HG03103 (cell line): ENCODE measurements around the gene AK8.

Experiments used
- ATAC-seq: cut with Tn5 transposase; IDR thresholded peaks from one replicate; pipeline ENCODE4 v1.9.1; 2021; ENCODE audit warnings: low read depth; ENCODE audit not compliant: unreplicated experiment

Gene AK8

DNA sequence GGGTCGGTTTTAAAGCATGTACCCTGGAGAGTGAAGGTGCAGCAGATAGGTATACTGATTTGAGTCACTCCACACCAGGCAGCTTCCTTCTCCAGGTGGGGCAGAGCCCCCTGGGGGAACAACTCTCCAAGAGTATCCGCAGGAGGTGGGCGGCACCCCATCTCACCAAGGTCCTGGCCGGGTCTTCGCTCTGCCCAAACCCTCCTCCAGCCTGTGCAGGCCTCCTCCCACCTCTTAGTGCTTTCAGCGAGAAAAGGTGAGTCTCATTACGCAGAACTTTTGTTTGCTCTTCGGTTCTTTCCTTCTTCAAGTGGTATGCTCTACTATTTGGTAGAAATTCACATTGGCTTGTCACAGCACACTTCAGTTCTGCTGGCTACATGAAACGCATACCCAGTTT lies 14.3 kb upstream of the AK8 start:
- ATAC-seq = no peak

DNA sequence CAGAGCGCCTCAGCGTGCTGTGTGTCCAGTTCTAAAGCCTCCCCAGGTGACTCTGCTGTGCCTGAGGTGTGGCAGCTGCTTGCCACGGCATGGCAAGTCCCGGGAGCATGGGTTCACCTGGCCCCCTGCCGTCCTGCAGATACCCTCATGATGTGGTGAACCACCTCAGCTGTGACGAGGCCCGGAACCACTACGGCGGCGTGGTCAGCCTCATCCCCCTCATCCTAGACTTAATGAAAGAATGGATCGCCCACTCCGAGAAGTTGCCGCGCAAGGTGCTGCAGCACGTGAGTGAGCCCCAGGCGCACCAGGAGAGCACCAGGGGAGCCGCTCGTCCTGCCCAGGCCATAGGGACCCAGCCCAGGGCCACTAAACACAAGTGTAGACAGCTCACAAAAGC lies 10.1 kb upstream of the AK8 start:
- ATAC-seq = no peak

DNA sequence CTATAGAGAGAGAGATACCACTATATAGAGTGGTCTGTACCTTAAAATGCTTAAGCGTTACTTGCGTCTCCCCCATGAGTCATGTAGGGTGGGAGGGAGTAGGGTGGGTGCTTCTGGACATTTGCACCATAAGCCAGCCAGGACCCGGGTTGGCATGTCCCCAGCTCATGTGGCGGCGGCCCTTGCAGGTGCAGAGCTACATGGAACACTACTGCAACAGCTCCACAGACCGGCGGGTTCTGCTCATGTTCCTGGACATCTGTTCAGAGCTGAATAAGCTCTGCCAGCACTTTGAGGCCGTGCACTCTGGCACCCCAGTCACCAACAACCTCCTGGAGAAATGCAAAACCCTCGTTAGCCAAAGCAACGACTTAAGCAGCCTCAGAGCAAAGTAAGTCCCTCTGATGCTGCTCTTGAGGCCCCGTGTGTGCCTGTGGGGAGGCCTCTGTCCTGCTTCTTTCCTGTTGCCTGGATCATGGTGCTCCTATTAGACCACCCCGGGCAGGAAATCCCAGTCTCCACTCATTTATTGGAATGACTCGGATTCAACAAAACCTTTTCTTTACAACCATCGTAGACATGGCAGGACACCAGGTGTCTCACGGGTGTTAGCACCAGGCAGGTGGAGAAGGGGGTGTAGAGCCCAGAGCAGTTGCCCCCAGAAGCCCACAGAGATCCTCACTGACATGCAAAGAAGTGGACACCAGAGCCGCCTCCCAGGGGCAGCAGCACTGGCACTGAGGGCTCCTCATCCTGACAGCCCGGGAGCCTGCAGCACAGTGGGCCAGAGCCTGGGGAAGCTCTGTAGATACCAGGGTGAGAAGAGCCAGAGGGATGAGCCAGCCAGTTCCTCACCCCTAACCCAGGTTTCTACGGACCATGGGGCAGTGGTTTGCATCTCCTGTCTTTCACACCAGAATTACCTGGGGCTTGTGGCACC lies 9.4 kb upstream of the AK8 start:
- ATAC-seq = no peak

DNA sequence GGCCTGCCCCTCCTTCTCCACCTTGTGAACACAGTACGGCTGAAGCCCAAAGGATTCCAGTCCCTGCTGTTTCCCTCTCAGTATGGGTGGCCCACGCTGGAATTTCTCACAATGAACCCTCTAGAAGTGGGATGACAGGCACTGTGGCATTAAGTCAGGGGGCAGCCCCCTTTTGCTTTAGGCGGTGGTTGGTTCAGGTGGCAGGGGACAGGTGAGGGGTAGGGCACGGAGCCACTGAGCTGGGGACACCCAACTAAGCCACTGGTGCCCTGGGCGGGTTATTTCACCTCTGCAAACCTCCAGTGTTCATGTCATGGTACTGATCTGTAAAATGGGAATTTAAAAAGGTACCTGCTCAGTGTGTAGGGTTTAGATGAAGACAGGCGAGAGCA lies 8.2 kb upstream of the AK8 start:
- no peak for ATAC-seq

DNA sequence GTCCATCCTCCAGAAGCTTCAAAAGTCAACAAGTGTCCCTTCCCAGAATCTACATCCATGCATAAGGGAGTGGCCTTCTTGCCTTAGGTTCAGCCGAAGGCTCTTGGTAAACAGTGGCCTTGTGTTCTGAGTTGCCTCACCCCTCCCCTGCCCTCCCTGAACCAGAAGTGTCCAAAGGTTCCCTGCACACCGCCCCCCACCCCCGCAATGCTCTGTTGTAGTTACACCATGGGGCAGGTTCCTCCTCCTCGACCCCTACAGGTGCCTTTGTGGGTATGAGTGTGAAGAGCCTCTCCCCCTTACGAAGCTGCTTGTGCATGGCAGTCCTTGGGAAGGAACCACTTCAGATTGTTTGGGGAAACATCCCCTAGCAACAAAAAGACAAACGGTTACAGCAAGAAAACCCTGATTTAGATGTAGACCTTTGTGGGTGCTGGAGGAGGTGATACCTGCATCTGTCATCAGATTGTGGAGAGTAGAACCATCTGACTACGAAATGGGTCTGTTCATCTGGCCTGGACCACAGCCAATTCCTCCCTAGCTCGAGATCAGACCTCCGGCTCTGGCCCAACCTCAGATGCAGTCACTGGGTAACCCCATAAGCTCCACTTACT lies 7.7 kb upstream of the AK8 start:
- no peak for ATAC-seq

DNA sequence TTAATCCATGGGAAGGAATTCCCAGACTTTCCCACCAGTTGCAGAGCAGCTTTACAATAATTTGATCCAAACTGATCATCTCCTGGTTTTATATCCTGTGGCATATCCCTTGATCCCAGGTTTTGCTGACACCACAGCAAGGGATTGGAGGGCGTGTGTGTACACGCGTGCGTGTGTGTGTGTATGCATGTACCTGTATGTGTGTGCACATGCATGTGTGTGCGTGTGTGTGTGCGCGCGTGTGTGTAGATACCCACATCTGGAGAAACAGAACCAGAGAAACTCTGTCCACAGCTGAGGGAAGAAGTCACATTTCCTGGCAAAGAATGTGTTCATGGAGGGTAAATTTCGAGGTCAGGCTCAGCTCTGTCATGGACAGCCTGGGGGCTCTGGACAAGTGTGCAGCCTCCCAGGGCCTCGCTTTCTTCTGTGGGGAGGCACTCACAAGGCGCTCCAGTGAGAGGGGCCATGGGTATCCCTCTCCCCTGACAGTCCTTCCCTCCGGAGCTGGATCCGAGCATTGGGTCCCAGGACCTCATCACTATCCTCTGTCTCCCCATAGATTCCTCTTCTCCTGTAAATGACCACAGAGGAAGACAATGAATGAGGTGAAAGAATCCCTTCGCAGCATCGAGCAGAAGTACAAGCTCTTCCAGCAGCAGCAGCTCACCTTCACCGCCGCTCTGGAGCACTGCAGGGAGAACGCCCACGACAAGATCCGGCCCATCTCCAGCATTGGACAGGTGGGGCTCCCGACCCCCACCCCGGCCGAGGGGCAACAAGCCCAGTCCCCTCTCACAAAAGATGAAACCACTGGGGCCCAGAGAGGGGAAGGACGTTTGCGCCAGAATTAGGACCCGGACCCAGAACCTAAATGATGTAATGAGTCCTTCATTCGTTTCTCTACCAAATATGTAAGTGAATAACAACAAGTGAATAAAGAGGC lies 5.5 kb upstream of the AK8 start:
- no peak for ATAC-seq

DNA sequence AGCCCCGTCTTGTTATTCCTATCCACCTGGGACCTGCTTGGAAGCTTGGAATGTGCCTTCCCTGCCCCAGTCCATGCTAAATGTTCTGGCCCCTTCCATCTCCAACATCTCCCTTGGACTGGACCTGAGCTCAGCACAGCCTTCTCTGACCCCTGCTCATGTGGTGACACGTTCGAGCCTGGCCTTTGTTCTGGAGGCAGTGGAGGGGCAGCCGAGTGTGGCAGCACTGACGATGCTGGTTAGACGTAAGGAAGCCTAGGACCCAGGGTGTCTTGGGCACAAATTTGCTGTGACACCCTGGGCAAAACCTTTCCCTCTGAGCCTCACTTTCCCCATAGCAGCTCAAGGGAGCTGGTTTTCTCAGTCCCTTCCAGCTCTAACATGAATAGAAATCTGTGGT lies 4.5 kb upstream of the AK8 start:
- ATAC-seq = no peak

DNA sequence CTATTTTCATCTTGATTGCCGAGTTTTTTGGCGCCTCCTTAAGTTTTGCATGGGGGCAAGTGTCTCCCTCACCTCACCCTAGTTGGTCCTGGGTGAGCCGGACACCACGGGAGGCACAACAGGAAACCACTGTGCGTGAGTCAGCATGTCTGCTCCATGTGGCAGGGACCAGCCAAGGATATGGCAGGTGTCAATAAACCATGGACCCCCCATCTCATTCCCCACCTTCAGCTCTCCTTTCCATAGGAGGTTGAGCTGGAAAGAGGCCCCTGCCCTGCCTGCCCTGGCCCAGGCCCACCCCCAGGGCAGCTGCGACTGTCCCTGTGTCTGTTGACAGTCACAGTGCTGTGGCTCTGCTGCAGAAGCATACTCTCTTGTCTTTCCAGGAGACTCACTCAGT lies 3.7 kb upstream of the AK8 start:
- no peak for ATAC-seq

DNA sequence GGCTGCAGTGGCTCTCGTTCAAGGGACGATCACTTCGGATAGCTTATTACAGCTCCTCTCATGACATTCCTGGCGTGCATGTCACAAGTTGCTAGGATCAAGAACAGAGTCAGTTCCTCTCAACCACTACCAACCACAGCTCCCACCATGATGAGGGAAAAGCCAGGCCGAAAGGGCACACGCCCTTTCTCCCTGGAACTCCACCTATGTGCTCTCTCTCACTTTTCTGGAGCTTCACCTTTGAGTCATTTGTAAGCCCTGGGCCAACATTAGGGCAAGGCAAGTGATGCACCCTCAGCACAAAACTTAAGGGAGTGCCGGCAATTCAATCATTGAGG lies 2.2 kb upstream of the AK8 start:
- no peak for ATAC-seq

DNA sequence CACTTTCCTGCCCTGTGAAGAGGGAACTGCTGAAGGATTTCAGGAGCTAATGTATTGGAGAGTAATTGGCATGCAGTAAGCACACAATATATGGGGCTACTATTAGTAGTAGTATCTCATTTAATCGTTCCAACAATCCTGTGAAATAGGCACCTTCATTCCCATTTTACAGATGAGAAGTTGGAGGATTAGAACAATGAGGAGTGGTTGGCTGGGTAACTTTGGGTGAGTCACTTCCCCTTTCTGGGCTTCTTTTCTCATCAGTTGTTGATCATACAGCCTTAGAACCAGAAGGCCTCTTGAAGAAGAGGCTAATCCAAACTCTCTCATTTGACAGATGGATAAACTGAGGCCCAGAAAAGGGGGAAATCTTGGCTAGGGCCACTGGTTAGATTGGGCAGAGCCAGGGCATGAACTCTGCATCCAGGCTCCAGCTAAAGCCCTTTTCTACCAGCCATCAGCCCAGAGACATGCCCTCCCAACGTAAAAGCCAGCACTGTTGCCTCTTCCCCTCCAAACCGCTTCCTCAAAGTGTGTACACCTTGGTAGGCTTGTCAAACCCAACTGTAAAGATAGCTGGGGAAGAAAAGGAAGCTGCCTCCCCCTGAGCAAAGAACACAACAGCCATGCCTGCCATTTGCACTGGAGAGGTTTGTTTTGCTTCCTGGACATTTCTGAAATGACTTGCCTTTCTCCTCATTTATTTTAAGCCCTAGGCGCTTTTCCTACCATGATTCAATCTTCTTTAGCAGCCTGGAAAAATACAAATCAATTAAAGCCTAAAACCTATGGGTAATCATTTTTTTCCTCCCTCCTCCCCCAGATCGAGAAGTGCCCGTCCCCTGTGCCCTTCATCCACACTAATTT lies 1.6 kb upstream of the AK8 start:
- ATAC-seq = no peak

DNA sequence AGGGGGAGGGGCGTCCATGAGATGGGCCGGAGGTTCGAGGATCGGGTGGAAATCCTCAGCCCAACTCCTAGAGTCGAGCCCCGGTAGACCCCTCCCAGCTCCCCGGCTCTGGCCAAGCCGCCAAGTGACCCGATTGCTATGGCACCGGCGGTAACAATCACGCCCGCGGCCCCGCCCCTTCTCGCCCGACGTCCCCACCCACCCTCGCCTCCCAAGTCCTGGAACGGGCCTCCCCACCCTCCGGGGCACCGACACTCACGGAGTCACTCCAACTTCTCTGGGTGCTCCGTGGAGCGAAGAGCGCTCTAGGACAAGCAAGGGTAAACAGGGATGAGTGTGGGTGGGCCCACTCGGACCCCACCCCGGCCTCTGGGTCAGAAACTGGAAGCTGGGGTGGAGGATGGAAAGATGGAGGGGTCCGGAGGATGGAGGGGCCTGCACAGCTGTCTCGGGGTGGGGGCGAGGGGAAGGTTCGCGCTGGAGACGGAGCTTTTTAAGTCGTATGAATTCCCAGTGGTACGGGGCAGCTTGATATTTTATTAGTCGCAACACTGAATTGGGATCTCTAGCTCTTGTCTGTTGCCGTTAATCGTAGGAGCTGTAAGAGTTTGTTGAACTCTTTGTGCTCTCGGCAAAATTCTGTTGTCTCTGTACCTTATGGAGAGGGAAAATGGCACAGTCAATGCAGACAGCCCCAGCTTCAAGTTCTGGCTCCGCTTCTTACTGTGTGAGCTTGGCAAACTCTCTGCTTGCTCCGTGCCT lies 792 bp upstream of the AK8 start, which contains the start of gene SPACA9:
SPACA9 (plus strand) TSS at position 204 of the 762 bp plus-strand sequence. CDS start 5,050 bp downstream, outside the sequence.
- ATAC-seq = no peak

DNA sequence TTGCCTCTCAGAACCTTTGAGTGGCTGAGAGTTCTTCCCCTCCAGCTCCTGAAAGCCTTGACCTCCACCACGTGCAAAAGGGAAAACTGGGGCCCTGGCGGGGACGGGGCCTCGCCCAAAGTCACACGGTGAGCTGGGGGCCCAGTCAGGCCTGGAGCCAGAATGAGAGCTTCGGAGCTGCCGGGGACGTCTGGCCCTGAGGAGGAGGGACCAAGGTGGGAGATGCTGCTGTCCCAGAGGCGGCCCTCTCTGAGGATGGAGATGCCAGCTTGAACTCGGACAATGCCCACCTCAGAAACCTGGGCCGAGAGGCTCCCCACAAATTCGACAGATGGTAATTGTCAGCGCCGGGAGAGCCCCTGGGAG lies 643 bp downstream of the AK8 start:
- no peak for ATAC-seq

DNA sequence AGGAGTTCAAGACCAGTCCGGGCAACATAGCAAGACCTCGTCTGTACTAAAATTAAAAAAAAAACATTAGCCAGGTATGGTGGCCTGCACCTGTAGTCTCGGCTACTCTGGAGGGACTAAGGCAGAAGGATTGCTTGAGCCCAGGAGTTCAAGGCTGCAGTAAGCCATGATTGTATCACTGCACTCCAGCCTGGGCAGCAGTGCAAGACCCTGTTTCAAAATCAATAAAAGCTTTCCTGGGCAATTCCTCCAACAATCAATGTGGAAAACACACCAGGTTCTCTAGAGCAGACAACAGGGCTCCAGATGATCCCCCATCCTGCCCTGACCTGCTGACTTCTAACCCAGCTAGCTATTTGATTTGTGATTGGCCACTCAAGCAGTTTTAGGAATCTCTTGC lies 1.2 kb downstream of the AK8 start:
- ATAC-seq = no peak

DNA sequence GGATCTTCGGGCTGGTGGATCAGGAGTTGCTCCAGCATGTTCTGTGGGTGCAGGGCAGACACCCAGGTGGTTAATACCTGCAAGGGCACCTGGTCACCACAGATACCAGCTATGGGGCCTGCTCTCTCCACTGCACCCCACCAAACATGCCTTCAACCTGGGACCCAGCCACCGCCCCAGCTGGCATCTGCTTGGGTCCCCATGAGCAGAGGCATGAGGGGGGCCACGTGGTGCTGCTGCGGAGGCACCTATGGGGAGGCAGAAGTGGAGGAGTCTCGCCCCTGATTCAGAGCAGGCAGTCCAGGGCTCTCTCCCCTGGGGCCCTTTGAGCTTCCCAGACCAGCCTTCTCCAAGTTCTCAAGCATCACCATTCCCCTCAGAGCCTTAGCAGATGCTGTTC lies 2.9 kb downstream of the AK8 start:
- no peak for ATAC-seq

DNA sequence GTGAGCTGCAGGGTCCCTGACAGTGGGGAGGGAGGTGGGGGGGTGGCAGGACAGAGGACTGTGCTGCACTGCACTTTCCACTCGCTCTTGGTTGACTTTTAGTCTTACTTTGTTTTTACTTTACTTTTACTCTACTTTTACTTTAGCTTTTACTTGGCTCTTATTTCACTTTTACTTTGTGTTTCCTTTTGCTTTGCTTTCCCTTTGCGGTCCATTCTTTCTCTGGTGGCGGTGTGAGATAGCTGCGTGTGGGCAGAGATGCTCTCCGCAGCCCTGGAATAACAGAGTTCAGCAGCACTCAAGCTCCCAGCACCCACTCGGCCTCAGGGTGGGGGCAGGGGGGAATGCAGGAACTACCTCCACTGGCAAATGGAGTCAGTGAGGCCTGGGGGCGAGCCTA lies 4.7 kb downstream of the AK8 start:
- ATAC-seq = no peak

DNA sequence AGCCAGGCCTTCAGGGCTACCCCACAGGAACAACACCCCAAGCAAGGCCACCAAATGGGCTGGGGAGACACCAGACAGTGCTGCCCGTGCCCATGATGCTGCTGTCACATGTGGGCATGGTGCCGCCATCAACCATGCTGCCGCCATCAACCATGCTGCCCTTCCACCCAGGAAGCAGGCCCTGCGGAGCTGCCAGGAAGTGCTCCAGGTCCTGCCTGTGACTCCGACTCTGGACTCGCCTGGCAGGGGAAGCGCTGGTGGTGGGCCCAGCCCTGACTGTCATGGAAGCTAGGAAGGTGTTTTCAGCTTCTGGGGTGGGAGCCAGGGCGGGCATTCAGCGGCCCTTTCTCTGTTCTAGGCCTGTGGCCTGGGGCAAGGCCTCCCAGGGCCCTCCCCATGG lies 8.8 kb downstream of the AK8 start:
- ATAC-seq = no peak

DNA sequence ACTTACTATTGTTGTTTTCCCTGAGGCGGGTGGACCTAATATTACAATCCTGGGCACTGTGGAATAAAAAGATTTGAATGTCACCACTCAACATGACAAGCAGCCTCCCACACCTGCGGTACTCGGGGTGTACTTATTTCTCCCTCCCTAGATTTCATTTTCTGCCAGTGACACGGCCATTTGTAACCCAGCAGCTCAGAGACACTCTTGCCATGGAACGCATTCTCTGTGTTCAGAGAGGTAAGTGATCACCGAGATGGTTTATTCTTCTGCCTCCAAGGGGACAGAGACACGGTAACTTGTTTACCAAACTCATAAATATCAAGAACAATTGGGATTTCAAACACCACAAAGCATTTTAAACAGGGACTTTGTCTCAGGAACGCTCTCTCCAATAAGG lies 11.2 kb downstream of the AK8 start:
- no peak for ATAC-seq

DNA sequence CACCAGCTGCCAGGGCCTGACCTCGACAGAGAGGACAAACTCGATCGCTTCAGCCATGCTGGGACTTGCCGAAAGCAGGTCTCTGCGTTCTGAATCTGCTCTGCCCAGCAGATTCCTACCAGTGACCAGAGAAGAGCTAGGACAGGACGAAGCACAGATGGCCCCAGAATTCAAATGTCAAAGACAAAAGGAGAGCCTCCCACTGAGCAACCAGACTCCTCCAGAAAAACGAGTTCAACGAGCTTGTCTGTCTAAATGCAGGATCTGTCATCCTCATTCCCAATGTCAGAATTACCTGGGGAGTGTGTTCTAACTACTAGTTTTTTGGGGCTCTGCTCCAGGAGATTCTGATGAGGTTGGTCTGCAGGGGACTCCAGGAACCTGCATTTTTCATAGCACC lies 13.4 kb downstream of the AK8 start:
- no peak for ATAC-seq

DNA sequence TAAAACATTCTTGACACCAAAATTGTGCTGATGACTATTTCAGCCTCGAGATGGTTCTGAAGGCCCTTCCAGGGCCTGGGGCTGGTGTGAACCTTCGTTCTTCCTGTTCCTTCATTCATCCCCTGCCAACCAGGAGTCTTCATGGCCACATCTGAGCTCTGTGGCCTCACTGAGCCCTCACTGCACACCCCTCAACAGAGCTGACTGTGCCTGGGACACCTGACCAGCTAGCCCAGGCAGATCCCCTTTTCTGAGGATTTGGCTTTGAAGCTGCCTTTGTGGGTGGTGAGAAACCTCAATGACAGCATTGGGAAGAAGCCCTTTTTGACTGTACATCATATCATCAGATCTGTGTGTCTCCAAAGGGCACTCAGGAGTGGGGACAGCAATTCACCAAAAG lies 13.8 kb downstream of the AK8 start:
- ATAC-seq = no peak

DNA sequence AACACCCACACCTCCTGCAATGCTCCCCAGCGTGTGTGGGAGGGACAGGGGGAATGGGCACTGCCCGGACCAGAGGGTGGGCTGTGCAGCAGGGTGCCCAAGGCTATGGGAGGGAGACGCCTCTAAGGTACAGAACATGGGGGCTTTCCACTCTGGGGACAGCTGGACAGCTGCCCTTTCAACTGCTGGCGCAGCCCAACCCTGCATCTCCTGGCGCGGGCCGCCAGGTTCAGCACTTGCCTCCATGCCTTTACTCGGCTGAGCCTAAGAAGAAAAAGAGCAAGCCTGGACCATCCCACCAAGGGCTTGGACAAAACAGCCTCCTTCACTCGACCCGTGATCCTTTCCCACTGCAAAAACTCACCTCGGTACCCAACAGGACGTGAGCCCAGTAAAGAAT lies 15.0 kb downstream of the AK8 start:
- ATAC-seq = no peak
